ENCODE results near the gene CAP1. TPM values are rescaled to one million over a fixed set of nuclear protein-coding genes. Genes with fewer than 3 reads are reported as not detected.

Gene CAP1
- total RNA-seq, 6 donors from 2014 or later = 113 to 502 (median 245) TPM

DNA sequence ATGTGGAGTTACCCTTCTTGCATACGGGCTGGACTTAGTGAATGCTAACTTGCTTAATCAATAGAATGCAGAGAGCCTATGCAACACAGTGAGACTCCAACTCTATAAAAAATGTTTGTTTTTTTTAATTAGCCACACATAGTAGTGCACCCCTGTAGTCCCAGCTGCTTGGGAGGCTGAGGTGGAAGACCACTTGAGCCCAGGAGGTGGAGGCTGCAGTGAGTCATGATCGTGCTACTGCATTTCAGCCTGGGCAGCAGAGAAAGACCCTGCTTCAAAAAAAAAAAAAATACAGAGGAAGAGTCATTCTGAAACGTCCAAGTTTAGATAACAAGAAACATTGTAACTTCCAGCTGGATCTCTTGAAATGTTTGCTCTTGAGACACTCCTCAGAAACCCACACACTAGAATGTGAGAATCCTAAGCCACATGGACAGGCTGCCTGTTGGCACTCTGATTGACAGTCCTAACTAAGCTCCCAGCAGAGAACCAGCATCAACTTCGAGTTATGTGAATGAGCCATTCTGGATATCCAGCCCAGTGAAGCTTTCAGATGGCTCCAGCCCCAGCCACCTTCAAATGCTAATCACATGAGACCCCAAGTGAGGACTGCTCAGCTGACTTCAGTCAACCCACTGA, 20.0 kb upstream of the CAP1 start:
- TF ChIP-seq POLR2AphosphoS5 (IDR thresholded peaks at IDR 0.05) (no peak), EP300 (IDR thresholded peaks at IDR 0.05) (no peak), POLR2A (IDR thresholded peaks at IDR 0.05) (no peak)
- TF ChIP-seq, protein P1, sequence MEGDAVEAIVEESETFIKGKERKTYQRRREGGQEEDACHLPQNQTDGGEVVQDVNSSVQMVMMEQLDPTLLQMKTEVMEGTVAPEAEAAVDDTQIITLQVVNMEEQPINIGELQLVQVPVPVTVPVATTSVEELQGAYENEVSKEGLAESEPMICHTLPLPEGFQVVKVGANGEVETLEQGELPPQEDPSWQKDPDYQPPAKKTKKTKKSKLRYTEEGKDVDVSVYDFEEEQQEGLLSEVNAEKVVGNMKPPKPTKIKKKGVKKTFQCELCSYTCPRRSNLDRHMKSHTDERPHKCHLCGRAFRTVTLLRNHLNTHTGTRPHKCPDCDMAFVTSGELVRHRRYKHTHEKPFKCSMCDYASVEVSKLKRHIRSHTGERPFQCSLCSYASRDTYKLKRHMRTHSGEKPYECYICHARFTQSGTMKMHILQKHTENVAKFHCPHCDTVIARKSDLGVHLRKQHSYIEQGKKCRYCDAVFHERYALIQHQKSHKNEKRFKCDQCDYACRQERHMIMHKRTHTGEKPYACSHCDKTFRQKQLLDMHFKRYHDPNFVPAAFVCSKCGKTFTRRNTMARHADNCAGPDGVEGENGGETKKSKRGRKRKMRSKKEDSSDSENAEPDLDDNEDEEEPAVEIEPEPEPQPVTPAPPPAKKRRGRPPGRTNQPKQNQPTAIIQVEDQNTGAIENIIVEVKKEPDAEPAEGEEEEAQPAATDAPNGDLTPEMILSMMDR (IDR thresholded peaks at IDR 0.05) = no peak
- DNase-seq (no peak), ATAC-seq (ENCODE audit: low FRiP score in 2 of 2) (no peak)
- Histone ChIP-seq H3K36me3 (no peaks in the 10 kb centered on the region), H3K4me3 (no peak overlapping the region), H3K27ac (no peak overlapping the region), H3K4me1 (no peaks in the 10 kb centered on the region), H3K9me3 (no peaks in the 10 kb centered on the region), H3K27me3 (no peaks in the 10 kb centered on the region)
- 57 to 60% methylated on average over 4 of the region's 4 CpGs for WGBS, 2 donors

DNA sequence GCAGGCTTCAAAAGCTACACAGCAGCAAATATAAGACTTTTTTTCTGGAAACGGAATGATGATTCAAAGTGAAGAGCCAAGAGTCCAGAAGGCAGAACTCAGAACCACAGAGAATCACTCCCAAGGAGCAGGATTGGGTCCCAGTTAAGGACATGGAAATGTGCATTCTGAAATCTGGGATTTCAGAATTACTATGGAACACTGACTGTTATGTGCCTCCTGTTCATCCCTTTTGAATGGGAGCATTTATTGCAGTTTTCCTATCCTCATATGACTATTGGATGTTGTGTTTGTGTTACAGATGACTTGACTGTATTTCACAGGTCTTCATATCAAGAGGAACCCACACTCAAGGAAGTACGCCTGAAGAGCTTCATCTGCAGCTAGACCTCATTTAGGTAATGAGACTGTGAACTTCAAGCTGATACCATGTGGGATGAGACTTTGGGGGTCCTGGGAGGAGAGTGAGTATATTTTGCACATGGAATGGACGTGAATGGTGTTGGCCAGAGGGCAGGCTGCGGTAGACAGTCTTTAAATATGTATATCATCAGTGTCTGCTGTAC, 17.1 kb upstream of the CAP1 start:
- Histone ChIP-seq H3K36me3 (no peaks in the 10 kb centered on the region), H3K9me3 (no peaks in the 10 kb centered on the region), H3K4me1 (no peaks in the 10 kb centered on the region), H3K4me3 (no peak overlapping the region), H3K27me3 (no peaks in the 10 kb centered on the region), H3K27ac (no peak overlapping the region)
- ATAC-seq (ENCODE audit: low FRiP score in 2 of 2) (no peak), DNase-seq (no peak)
- TF ChIP-seq, protein P1 (IDR thresholded peaks at IDR 0.05) = no peak
- no peak for TF ChIP-seq EP300 (IDR thresholded peaks at IDR 0.05)
- TF ChIP-seq POLR2AphosphoS5 (IDR thresholded peaks at IDR 0.05) = no peak
- no peak for TF ChIP-seq POLR2A (IDR thresholded peaks at IDR 0.05)
- WGBS, 2 donors = 77 to 81% methylated on average over 4 of the region's 4 CpGs

DNA sequence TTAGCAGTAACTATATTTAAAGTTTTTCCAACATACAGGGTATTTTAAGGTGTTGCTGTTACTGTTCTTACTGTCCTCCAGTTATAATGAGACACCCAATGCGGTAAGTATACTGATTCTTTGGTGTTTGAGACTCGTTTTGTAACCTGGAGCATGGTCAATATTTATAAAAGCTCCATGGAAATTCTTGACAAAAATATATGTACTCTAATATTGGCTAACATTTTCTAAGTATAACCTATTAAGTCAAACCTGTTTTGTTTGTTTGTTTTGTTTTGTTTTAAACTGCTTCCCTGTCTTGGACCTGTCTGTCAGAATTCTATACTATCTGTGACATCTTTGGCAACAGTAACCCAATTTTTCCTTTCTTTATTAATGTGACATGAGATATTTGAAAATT, 15.9 kb upstream of the CAP1 start:
- H3K27ac ChIP-seq = no peak overlapping the region
- no peak overlapping the region for H3K4me3 ChIP-seq
- H3K36me3 ChIP-seq = no peaks in the 10 kb centered on the region
- TF ChIP-seq POLR2AphosphoS5 (IDR thresholded peaks at IDR 0.05) (no peak), EP300 (IDR thresholded peaks at IDR 0.05) (no peak), POLR2A (IDR thresholded peaks at IDR 0.05) (no peak)
- TF ChIP-seq, protein P1 (IDR thresholded peaks at IDR 0.05) = no peak
- H3K27me3 ChIP-seq = no peaks in the 10 kb centered on the region
- H3K9me3 ChIP-seq = no peaks in the 10 kb centered on the region
- H3K4me1 ChIP-seq = no peaks in the 10 kb centered on the region
- WGBS, 2 donors = 53 to 73% methylated on average over 2 of the region's 2 CpGs
- ATAC-seq (ENCODE audit: low FRiP score in 2 of 2) (no peak), DNase-seq (no peak)

DNA sequence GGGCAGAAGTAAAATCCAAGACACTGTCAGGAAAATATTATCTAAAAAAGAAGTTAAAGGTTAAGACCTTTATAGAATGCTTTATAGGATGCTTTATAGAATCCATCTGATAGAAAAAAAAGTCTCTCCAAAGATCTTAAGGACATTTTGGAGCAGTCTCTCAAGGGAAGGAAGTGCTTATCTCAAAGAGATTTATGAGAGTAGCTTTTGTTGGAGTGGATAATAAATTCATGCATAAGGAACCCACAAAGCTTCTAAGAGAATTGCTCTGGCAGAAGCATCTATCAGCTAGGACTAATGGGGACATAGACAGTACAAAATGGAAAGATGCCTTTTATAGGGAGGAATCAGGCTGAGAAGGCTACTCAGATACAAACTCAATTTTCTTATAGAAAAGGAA, 12.9 kb upstream of the CAP1 start:
- no peak for ATAC-seq (ENCODE audit: low FRiP score in 2 of 2)
- Histone ChIP-seq H3K4me3 (no peak overlapping the region), H3K36me3 (no peaks in the 10 kb centered on the region), H3K27ac (no peak overlapping the region), H3K27me3 (no peaks in the 10 kb centered on the region), H3K4me1 (peaks cover 0 to 7% (median 0%) of the 10 kb centered on the region in 4 donors), H3K9me3 (no peaks in the 10 kb centered on the region)
- TF ChIP-seq POLR2AphosphoS5 (IDR thresholded peaks at IDR 0.05) = no peak
- TF ChIP-seq, protein P1 (IDR thresholded peaks at IDR 0.05) = no peak
- TF ChIP-seq POLR2A (IDR thresholded peaks at IDR 0.05) = no peak
- TF ChIP-seq EP300 (IDR thresholded peaks at IDR 0.05) = no peak
- no peak for DNase-seq

DNA sequence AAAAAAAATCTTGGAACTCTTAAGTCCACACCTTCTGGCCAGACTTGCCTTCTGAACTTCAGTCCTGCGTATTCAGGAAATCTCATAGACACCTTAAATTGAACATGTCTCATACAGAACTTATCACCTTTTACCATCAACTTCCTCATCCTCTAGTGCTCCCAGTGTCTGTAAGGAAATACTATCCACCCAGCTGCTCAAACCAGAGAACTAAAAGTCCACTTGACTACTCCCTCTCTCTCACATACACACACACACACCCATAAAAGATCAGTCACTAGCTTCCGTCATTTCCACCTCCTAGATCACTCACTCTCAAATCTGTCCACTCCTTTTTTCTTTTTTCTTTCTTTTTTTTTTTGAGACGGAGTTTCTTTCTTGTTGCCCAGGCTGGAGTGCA, 10.9 kb upstream of the CAP1 start:
- DNase-seq (no peak), ATAC-seq (ENCODE audit: low FRiP score in 2 of 2) (no peak)
- no peaks in the 10 kb centered on the region for H3K36me3 ChIP-seq
- H3K27ac ChIP-seq = no peak overlapping the region
- no peaks in the 10 kb centered on the region for H3K27me3 ChIP-seq
- TF ChIP-seq, protein P1 (IDR thresholded peaks at IDR 0.05) = no peak
- no peak for TF ChIP-seq POLR2A (IDR thresholded peaks at IDR 0.05)
- TF ChIP-seq EP300 (IDR thresholded peaks at IDR 0.05) = no peak
- TF ChIP-seq POLR2AphosphoS5 (IDR thresholded peaks at IDR 0.05) = no peak
- 60 to 66% methylated on average over 3 of the region's 3 CpGs for WGBS, 2 donors
- no peak overlapping the region for H3K4me3 ChIP-seq
- peaks cover 0 to 10% (median 0%) of the 10 kb centered on the region in 4 donors for H3K4me1 ChIP-seq
- H3K9me3 ChIP-seq = no peaks in the 10 kb centered on the region

Measured in upper lobe of left lung (tissue), 6 donors.